ENCODE results near the gene PAX7. TPM values are rescaled to one million over a fixed set of nuclear protein-coding genes. Genes with fewer than 3 reads are reported as not detected.

The PAX7 gene
- total and polyA plus RNA-seq, 11 donors = not detected

DNA sequence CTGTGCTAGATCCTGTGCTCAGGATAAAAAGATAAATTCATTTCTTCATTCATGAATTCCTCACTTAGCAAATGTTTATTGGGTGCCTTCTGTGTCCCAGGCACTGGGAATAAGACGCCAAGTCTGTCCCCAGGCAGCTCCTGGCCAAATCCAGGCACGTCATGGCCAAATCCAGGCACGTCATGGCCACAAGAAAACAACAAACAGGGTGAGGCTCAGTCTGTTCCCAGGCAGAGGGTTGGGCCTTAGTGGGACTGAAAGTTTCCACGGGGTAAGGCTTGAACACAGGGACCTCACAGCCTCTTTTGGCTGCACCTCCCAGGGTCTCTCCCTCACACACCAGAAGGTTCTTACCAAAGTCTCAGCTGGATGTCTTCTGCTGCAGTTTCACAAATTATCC lies 95.7 kb downstream of the PAX7 start:
- ATAC-seq = no peak
- no peak for DNase-seq
- 32 to 48% (median 44%) methylated on average over 4 of the region's 4 CpGs for WGBS, 4 donors

DNA sequence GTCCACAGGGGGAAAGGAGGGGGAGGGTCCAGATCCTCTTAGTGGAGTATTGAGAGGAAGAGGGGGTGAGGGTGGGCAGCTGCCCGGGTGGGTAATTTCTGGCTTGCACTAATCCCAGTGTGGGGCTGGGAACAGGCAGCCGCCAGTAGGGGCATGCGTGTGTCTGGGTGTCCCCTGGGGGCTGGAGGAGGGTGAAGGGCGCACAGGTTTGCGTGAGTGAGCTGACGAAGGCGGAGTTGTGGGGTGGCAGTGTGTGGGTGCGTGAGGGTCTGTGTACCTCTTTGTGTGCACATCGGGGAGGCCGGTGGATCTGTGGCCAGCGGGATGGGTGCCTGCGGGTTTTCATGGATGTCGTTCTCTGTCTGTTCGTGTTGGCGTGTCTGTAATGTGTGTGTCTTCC lies 97.3 kb downstream of the PAX7 start:
- Histone ChIP-seq H3K27me3 (peaks cover 0 to 93% (median 44%) of the 10 kb centered on the region in 9 donors), H3K4me3 (no peak overlapping the region), H3K4me1 (peaks cover 0 to 5% (median 0%) of the 10 kb centered on the region in 12 donors), H3K9me3 (no peaks in the 10 kb centered on the region), H3K36me3 (no peaks in the 10 kb centered on the region), H3K27ac (no peak overlapping the region)
- TF ChIP-seq, protein P1, sequence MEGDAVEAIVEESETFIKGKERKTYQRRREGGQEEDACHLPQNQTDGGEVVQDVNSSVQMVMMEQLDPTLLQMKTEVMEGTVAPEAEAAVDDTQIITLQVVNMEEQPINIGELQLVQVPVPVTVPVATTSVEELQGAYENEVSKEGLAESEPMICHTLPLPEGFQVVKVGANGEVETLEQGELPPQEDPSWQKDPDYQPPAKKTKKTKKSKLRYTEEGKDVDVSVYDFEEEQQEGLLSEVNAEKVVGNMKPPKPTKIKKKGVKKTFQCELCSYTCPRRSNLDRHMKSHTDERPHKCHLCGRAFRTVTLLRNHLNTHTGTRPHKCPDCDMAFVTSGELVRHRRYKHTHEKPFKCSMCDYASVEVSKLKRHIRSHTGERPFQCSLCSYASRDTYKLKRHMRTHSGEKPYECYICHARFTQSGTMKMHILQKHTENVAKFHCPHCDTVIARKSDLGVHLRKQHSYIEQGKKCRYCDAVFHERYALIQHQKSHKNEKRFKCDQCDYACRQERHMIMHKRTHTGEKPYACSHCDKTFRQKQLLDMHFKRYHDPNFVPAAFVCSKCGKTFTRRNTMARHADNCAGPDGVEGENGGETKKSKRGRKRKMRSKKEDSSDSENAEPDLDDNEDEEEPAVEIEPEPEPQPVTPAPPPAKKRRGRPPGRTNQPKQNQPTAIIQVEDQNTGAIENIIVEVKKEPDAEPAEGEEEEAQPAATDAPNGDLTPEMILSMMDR (IDR thresholded peaks at IDR 0.05) = no peak
- no peak for TF ChIP-seq POLR2A (IDR thresholded peaks at IDR 0.05)
- DNase-seq (no peak), ATAC-seq (no peak)
- 64 to 73% (median 67%) methylated on average over 15 of the region's 15 CpGs for WGBS, 4 donors
- intact Hi-C loops (cut with DNase I) = no loop called here

More for the DNA sequence above, 95.7 kb downstream of the PAX7 start:
- no peaks in the 10 kb centered on the region for H3K36me3 ChIP-seq
- intact Hi-C loops (cut with DNase I) = no loop called here
- peaks cover 0 to 93% (median 46%) of the 10 kb centered on the region in 9 donors for H3K27me3 ChIP-seq
- no peak overlapping the region for H3K27ac ChIP-seq
- no peaks in the 10 kb centered on the region for H3K9me3 ChIP-seq
- TF ChIP-seq, protein P1 (IDR thresholded peaks at IDR 0.05) = no peak
- no peak for TF ChIP-seq POLR2A (IDR thresholded peaks at IDR 0.05)
- no peak overlapping the region for H3K4me3 ChIP-seq
- peaks cover 0 to 5% (median 0%) of the 10 kb centered on the region in 12 donors for H3K4me1 ChIP-seq

- Histone ChIP-seq H3K9me3 (no peaks in the 10 kb centered on the region), H3K27ac (no peak overlapping the region), H3K4me1 (peaks cover 0 to 1% (median 0%) of the 10 kb centered on the region in 12 donors), H3K4me3 (no peak overlapping the region), H3K36me3 (no peaks in the 10 kb centered on the region), H3K27me3 (peaks cover 4 to 93% (median 41%) of the 10 kb centered on the region in 9 donors)
- ATAC-seq (no peak), DNase-seq (no peak)
- TF ChIP-seq, protein P1 (IDR thresholded peaks at IDR 0.05) = no peak
- TF ChIP-seq POLR2A (IDR thresholded peaks at IDR 0.05) = no peak
- WGBS, 4 donors = 32 to 51% (median 44%) methylated on average over 8 of the region's 8 CpGs
- intact Hi-C loops (cut with DNase I) = no loop called here
Observed at GRCh38 chr1:18730321-18730720, 99.7 kb downstream of the PAX7 start.

DNA sequence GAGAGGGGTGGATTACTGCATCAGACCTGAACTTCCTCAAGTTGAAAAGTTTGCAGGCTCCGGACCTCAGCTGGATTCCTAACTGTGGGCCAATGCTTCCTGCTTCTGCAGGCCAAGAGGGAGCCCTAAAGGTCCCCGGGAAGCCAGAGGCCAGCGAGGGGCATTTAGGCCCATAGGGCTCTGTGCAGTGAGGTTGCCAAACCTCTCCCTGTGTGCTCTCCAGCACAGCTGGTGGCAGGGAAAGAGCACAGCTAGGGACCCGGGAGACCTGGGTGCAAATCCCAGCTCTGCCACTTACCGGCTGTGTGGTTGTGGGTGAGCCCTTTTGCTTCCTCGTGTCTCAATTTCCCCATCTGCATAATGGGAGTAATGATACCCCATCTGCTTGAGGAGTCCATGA lies 100.5 kb downstream of the PAX7 start:
- Histone ChIP-seq H3K4me3 (no peak overlapping the region), H3K27me3 (peaks cover 4 to 92% (median 37%) of the 10 kb centered on the region in 9 donors), H3K36me3 (no peaks in the 10 kb centered on the region), H3K4me1 (no peaks in the 10 kb centered on the region), H3K27ac (no peak overlapping the region), H3K9me3 (no peaks in the 10 kb centered on the region)
- intact Hi-C loops (cut with DNase I) = no loop called here
- DNase-seq = no peak
- WGBS, 4 donors = 37 to 44% (median 39%) methylated on average over 6 of the region's 6 CpGs
- ATAC-seq = no peak
- no peak for TF ChIP-seq POLR2A (IDR thresholded peaks at IDR 0.05)
- TF ChIP-seq, protein P1 (IDR thresholded peaks at IDR 0.05) = no peak

Data from heart left ventricle (tissue), 16 donors.